Central memory CD4-positive, alpha-beta T cell (primary cell): Measurements from ENCODE around the gene MAML3.

Source experiments
- DNase-seq: peaks from one replicate; pipeline ENCODE4 v3.0.0; 2022

The MAML3 gene

GRCh38 chr4:139854668-139855403, 299.1 kb downstream of the MAML3 start:
- DNase-seq: no peak

- no peak for DNase-seq
These were observed 300.7 kb downstream of the MAML3 start for GRCh38 chr4:139853309-139853708.

GRCh38 chr4:139852612-139853269, 301.2 kb downstream of the MAML3 start:
- no peak for DNase-seq

- no peak for DNase-seq
These were observed 302.3 kb downstream of the MAML3 start for GRCh38 chr4:139851639-139852038.

GRCh38 chr4:139851133-139851532, 302.9 kb downstream of the MAML3 start:
- no peak for DNase-seq

GRCh38 chr4:139849219-139849618, 304.8 kb downstream of the MAML3 start:
- no peak for DNase-seq

GRCh38 chr4:139848028-139848427, 306.0 kb downstream of the MAML3 start:
- DNase-seq: no peak

GRCh38 chr4:139847602-139848001, 306.4 kb downstream of the MAML3 start:
- no peak for DNase-seq

- no peak for DNase-seq
These were observed 307.2 kb downstream of the MAML3 start for GRCh38 chr4:139846766-139847165.

GRCh38 chr4:139845453-139846093, 308.4 kb downstream of the MAML3 start:
- no peak for DNase-seq

GRCh38 chr4:139844459-139845036, 309.4 kb downstream of the MAML3 start:
- no peak for DNase-seq

- no peak for DNase-seq
These were observed 309.9 kb downstream of the MAML3 start for GRCh38 chr4:139844057-139844456.

- no peak for DNase-seq
These were observed 310.3 kb downstream of the MAML3 start for GRCh38 chr4:139843641-139844040.

GRCh38 chr4:139841464-139842195, 312.4 kb downstream of the MAML3 start:
- DNase-seq: no peak

- DNase-seq: no peak
These were observed 313.2 kb downstream of the MAML3 start for GRCh38 chr4:139840773-139841172.

GRCh38 chr4:139839403-139840031, 314.5 kb downstream of the MAML3 start:
- no peak for DNase-seq

- no peak for DNase-seq
These were observed 315.2 kb downstream of the MAML3 start for GRCh38 chr4:139838811-139839210.

- no peak for DNase-seq
These were observed 319.0 kb downstream of the MAML3 start for GRCh38 chr4:139834981-139835391.

- DNase-seq: no peak
These were observed 319.7 kb downstream of the MAML3 start for GRCh38 chr4:139834226-139834662.

GRCh38 chr4:139833151-139833910, 320.7 kb downstream of the MAML3 start:
- DNase-seq: no peak

- no peak for DNase-seq
These were observed 324.9 kb downstream of the MAML3 start for GRCh38 chr4:139828966-139829664.
